Mesenchymal stem cell (in vitro differentiated cells and primary cell): ENCODE measurements around the gene SNRNP35.
"Not testable (repeated sequence)": the region's sequence is repeated elsewhere in the genome, so short reads cannot be mapped to it uniquely, and the experiment has no call there.

Source experiments
- DNase-seq: peaks from one replicate; pipeline ENCODE4 v3.0.0-alpha.2; 2013
- H2AFZ ChIP-seq: one replicate; pipeline ENCODE4 v1.6.1; 2013; ENCODE audit warnings: low read depth, mild to moderate bottlenecking, control low read depth, inconsistent platforms, low read length, moderate library complexity
- H2AK5ac ChIP-seq: 2 replicates; pipeline ENCODE4 v1.6.1; 2013; ENCODE audit warnings: low read length, moderate library complexity, mild to moderate bottlenecking, inconsistent platforms; ENCODE audit not compliant: severe bottlenecking
- H2BK120ac ChIP-seq: one replicate; pipeline ENCODE4 v1.6.1; 2013; ENCODE audit warnings: low read depth, mild to moderate bottlenecking, inconsistent platforms, low read length, moderate library complexity
- H2BK12ac ChIP-seq, 2 experiments: one replicate each; pipeline ENCODE4 v1.6.1; 2013; ENCODE audit warnings: inconsistent platforms in 2 of 2, low read length in 2 of 2, mild to moderate bottlenecking in 2 of 2, moderate library complexity in 2 of 2, control low read depth in 1 of 2
- H2BK15ac ChIP-seq: one replicate; pipeline ENCODE4 v1.6.1; 2013; ENCODE audit warnings: mild to moderate bottlenecking, low read depth, inconsistent platforms; ENCODE audit not compliant: poor library complexity, severe bottlenecking
- H2BK5ac ChIP-seq: 2 replicates; pipeline ENCODE4 v1.6.1; 2013; ENCODE audit warnings: low read depth, mild to moderate bottlenecking, low read length, control low read depth, inconsistent platforms; ENCODE audit not compliant: poor library complexity, severe bottlenecking
- H3K14ac ChIP-seq, 2 experiments: one replicate each; pipeline ENCODE4 v1.6.1; 2013; ENCODE audit warnings: inconsistent platforms in 2 of 2, low read length in 2 of 2, control low read depth in 1 of 2, mild to moderate bottlenecking in 1 of 2, moderate library complexity in 1 of 2
- H3K18ac ChIP-seq, 2 experiments: one replicate each; pipeline ENCODE4 v1.6.1; 2013; ENCODE audit warnings: inconsistent platforms in 2 of 2, low read length in 2 of 2, control low read depth in 1 of 2, low read depth in 1 of 2, mild to moderate bottlenecking in 1 of 2
- H3K23ac ChIP-seq, 2 experiments: one replicate each; pipeline ENCODE4 v1.6.1; 2013; ENCODE audit warnings: inconsistent platforms in 2 of 2, low read length in 2 of 2, mild to moderate bottlenecking in 2 of 2, moderate library complexity in 2 of 2, control low read depth in 1 of 2
- H3K27ac ChIP-seq: 2 replicates; pipeline ENCODE4 v1.5.1; 2013; ENCODE audit warnings: mild to moderate bottlenecking, moderate library complexity, low read length, control low read depth, inconsistent platforms; ENCODE audit not compliant: poor library complexity, severe bottlenecking
- H3K27me3 ChIP-seq, 2 experiments: 2 replicates each; pipeline versions ENCODE4 v1.6.1 to v1.7.0; 2013; ENCODE audit warnings: low read length in 2 of 2, mild to moderate bottlenecking in 2 of 2, moderate library complexity in 2 of 2, control low read depth in 1 of 2, inconsistent platforms in 1 of 2; ENCODE audit not compliant: control insufficient read depth in 1 of 2, insufficient read depth in 1 of 2
- H3K36me3 ChIP-seq, 2 experiments: 2 replicates each; pipeline versions ENCODE4 v1.6.1 to v1.7.0; 2013; ENCODE audit warnings: low read length in 2 of 2, control low read depth in 1 of 2, inconsistent platforms in 1 of 2, low read depth in 1 of 2, mild to moderate bottlenecking in 1 of 2; ENCODE audit not compliant: insufficient read depth in 2 of 2, control insufficient read depth in 1 of 2
- H3K4ac ChIP-seq, 2 experiments: one replicate each; pipeline ENCODE4 v1.6.1; 2013; ENCODE audit warnings: inconsistent platforms in 2 of 2, low read length in 2 of 2, mild to moderate bottlenecking in 2 of 2, moderate library complexity in 2 of 2, control low read depth in 1 of 2, low read depth in 1 of 2
- H3K4me1 ChIP-seq: 2 replicates; pipeline ENCODE4 v1.6.1; 2013; ENCODE audit warnings: low read depth, low read length, control low read depth; ENCODE audit not compliant: control insufficient read depth, insufficient read depth
- H3K4me2 ChIP-seq: 2 replicates; pipeline ENCODE4 v1.6.1; 2013; ENCODE audit warnings: low read length, mild to moderate bottlenecking, inconsistent platforms; ENCODE audit not compliant: poor library complexity, severe bottlenecking
- H3K4me3 ChIP-seq, 2 experiments: 2 replicates each; pipeline versions ENCODE4 v1.5.1 to v1.7.0; 2013; ENCODE audit warnings: low read length in 2 of 2, mild to moderate bottlenecking in 2 of 2, control low read depth in 1 of 2, low read depth in 1 of 2; ENCODE audit not compliant: insufficient read depth in 1 of 2
- H3K79me1 ChIP-seq: replicated peaks from 2 replicates; pipeline ENCODE4 v1.6.1; 2013; ENCODE audit warnings: mild to moderate bottlenecking, control low read depth, low read length, inconsistent platforms; ENCODE audit not compliant: poor library complexity, severe bottlenecking
- H3K9ac ChIP-seq: 2 replicates; pipeline ENCODE4 v1.7.0; 2013; ENCODE audit warnings: mild to moderate bottlenecking, low read length, moderate library complexity
- H3K9me3 ChIP-seq: 2 replicates; pipeline ENCODE4 v1.7.0; 2013; ENCODE audit warnings: mild to moderate bottlenecking, low read length; ENCODE audit not compliant: control insufficient read depth
- H4K8ac ChIP-seq: one replicate; pipeline ENCODE4 v1.6.1; 2013; ENCODE audit warnings: inconsistent platforms, mild to moderate bottlenecking, low read length, moderate library complexity
- H4K91ac ChIP-seq: one replicate; pipeline ENCODE4 v1.6.1; 2013; ENCODE audit warnings: mild to moderate bottlenecking, low read length, inconsistent platforms
- WGBS: methylation state at CpG from one replicate; pipeline ENCODE4 v1.1.7; 2013; ENCODE audit warnings: mixed read lengths; 5-methylcytosine and 5-hydroxymethylcytosine counted together

SNRNP35 gene

DNA sequence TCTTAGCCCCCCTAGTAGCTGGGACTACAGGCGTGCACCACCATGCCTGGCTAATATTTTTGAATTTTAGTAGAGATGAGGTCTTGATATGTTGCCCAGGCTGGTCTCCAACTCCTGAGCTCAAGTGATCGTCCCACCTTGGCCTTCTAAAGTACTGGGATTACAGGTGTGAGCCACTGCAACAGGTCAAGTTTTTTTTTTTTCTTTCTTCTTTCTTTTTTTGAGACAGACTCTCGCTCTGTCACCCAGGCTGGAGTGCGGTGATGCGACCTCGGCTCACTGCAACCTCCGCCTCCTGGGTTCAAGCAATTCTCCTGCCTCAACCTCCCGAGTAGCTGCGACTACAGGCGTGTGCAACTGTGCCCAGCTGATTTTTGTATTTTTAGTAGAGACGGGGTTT lies 5.2 kb downstream of the SNRNP35 start:
- H3K27ac ChIP-seq, H3K9me3 ChIP-seq, H3K4me1 ChIP-seq, H2AK5ac ChIP-seq, H3K9ac ChIP-seq, H2BK15ac ChIP-seq, H4K91ac ChIP-seq, H3K4me2 ChIP-seq, H2BK12ac ChIP-seq, H2BK5ac ChIP-seq, H3K23ac ChIP-seq, H2BK120ac ChIP-seq, H3K27me3 ChIP-seq, H3K4me3 ChIP-seq, DNase-seq, H2AFZ ChIP-seq, H3K18ac ChIP-seq, H4K8ac ChIP-seq, H3K14ac ChIP-seq, H3K4ac ChIP-seq: not testable (repeated sequence)
- over 99% methylated on average over 11 of the region's 11 CpGs for WGBS
- H3K36me3 ChIP-seq = peaks cover 19 to 34% of the 10 kb centered on the region in 2 experiments
- H3K79me1 ChIP-seq = peaks cover 22% of the 10 kb centered on the region

GRCh38 chr12:123465084-123465483 lies 7.1 kb downstream of the SNRNP35 start:
- Histone ChIP-seq H2BK15ac (no peak overlapping the region), H3K27me3 (no peaks in the 10 kb centered on the region), H4K91ac (no peak overlapping the region), H4K8ac (no peak overlapping the region), H3K9ac (no peak overlapping the region), H2AK5ac (no peak overlapping the region), H3K9me3 (no peaks in the 10 kb centered on the region), H3K14ac (no peak overlapping the region), H3K27ac (no peak overlapping the region), H3K4me2 (no peak overlapping the region), H3K36me3 (peaks cover 20 to 43% of the 10 kb centered on the region in 2 experiments), H3K23ac (no peak overlapping the region), H2BK120ac (no peak overlapping the region), H3K79me1 (peaks cover 28% of the 10 kb centered on the region), H2AFZ (no peak overlapping the region), H2BK12ac (no peak overlapping the region), H3K4me3 (no peak overlapping the region), H2BK5ac (no peak overlapping the region), H3K18ac (no peak overlapping the region), H3K4ac (no peak overlapping the region), H3K4me1 (no peaks in the 10 kb centered on the region)
- DNase-seq = no peak
- WGBS = over 99% methylated on average over 4 of the region's 4 CpGs

DNA sequence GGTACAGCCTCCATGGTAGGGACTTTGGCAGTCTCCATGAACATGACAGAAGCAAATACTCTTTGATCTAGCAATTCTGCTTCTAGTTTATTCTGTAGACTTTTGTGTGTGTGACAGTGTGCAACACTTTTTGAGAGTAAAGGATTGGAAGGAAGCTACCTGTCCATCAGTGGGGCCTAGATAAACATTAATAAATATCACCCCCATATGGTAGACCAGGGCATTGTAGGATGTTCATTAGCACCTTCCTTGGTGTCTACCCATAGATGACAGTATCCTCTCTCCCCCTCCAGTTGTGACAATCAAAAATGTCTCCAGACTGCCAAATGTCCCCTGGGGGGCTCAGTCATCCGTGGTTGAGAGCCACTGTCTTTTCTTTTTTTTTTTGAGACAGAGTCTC lies 10.8 kb downstream of the SNRNP35 start:
- Histone ChIP-seq H2AFZ (no peak overlapping the region), H3K9ac (no peak overlapping the region), H3K4ac (no peak overlapping the region), H2BK15ac (no peak overlapping the region), H3K4me3 (no peak overlapping the region), H2AK5ac (no peak overlapping the region), H2BK5ac (no peak overlapping the region), H3K27ac (no peak overlapping the region), H3K14ac (no peak overlapping the region), H3K23ac (no peak overlapping the region), H3K4me2 (no peak overlapping the region), H4K8ac (no peak overlapping the region), H3K36me3 (peaks cover 32 to 65% of the 10 kb centered on the region in 2 experiments), H3K9me3 (no peaks in the 10 kb centered on the region), H3K4me1 (peaks cover 4% of the 10 kb centered on the region), H4K91ac (no peak overlapping the region), H3K18ac (no peak overlapping the region), H2BK12ac (no peak overlapping the region), H3K27me3 (no peaks in the 10 kb centered on the region), H3K79me1 (peaks cover 32% of the 10 kb centered on the region), H2BK120ac (no peak overlapping the region)
- DNase-seq = no peak
- WGBS = 61% methylated on average over 1 of the region's 1 CpG

DNA sequence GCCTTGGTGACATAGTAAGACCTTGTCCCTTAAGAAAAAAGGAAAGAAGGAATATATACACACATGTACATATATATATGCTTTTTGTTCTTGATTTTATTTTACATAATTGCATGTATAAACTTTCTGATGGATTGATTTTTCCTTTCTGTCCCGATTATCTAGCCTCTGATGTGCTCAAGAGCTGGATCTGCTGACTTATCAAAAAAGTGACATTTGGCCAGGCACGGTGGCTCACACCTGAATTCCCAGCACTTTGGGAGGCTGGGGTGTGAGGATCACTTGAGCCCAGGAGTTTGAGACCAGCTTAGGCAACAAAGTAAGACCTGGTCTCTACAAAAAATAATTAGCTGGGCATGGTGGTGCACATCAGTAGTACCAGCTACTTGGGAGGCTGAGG lies 12.0 kb downstream of the SNRNP35 start:
- Histone ChIP-seq H2AFZ (no peak overlapping the region), H3K23ac (no peak overlapping the region), H3K36me3 (peaks cover 32 to 67% of the 10 kb centered on the region in 2 experiments), H3K4me3 (no peak overlapping the region), H2BK120ac (no peak overlapping the region), H3K9ac (no peak overlapping the region), H3K9me3 (no peaks in the 10 kb centered on the region), H2BK12ac (no peak overlapping the region), H3K27ac (no peak overlapping the region), H4K8ac (no peak overlapping the region), H2BK5ac (no peak overlapping the region), H3K79me1 (peaks cover 34% of the 10 kb centered on the region), H3K18ac (no peak overlapping the region), H3K4ac (no peak overlapping the region), H2BK15ac (no peak overlapping the region), H4K91ac (no peak overlapping the region), H3K4me1 (peaks cover 6% of the 10 kb centered on the region), H3K27me3 (no peaks in the 10 kb centered on the region), H3K4me2 (no peak overlapping the region), H2AK5ac (no peak overlapping the region), H3K14ac (no peak overlapping the region)
- 100% methylated on average over 2 of the region's 2 CpGs for WGBS
- no peak for DNase-seq
